ENCODE measurements around the gene MRFAP1.

The MRFAP1 gene

GRCh38 chr4:6595897-6596537 is 44.5 kb upstream of the MRFAP1 start:
- no peak for TF ChIP-seq CTCF (IDR thresholded peaks at IDR 0.05; ENCODE audit: low read depth, low read length)
- no peak overlapping the region for H3K4me3 ChIP-seq (ENCODE audit: low read depth, low read length)

GRCh38 chr4:6596948-6597347 is 43.5 kb upstream of the MRFAP1 start:
- no peak overlapping the region for H3K4me3 ChIP-seq (ENCODE audit: low read depth, low read length)
- no peak for TF ChIP-seq CTCF (IDR thresholded peaks at IDR 0.05; ENCODE audit: low read depth, low read length)

- no peak for TF ChIP-seq CTCF (IDR thresholded peaks at IDR 0.05; ENCODE audit: low read depth, low read length)
- no peak overlapping the region for H3K4me3 ChIP-seq (ENCODE audit: low read depth, low read length)
Observed at GRCh38 chr4:6598127-6598526, 42.4 kb upstream of the MRFAP1 start.

GRCh38 chr4:6598641-6599040 is 41.8 kb upstream of the MRFAP1 start:
- TF ChIP-seq CTCF (IDR thresholded peaks at IDR 0.05; ENCODE audit: low read depth, low read length), result no peak

GRCh38 chr4:6601661-6602250 is 38.7 kb upstream of the MRFAP1 start:
- no peak for TF ChIP-seq CTCF (IDR thresholded peaks at IDR 0.05; ENCODE audit: low read depth, low read length)
- H3K4me3 ChIP-seq (ENCODE audit: low read depth, low read length), result no peak overlapping the region

More at GRCh38 chr4:6598641-6599040, 41.8 kb upstream of the MRFAP1 start:
- no peak overlapping the region for H3K4me3 ChIP-seq (ENCODE audit: low read depth, low read length)

GRCh38 chr4:6602289-6602688 is 38.2 kb upstream of the MRFAP1 start:
- no peak for TF ChIP-seq CTCF (IDR thresholded peaks at IDR 0.05; ENCODE audit: low read depth, low read length)
- H3K4me3 ChIP-seq (ENCODE audit: low read depth, low read length), result no peak overlapping the region

GRCh38 chr4:6603128-6603527 is 37.4 kb upstream of the MRFAP1 start:
- no peak overlapping the region for H3K4me3 ChIP-seq (ENCODE audit: low read depth, low read length)
- no peak for TF ChIP-seq CTCF (IDR thresholded peaks at IDR 0.05; ENCODE audit: low read depth, low read length)
